Spleen (tissue), 11 donors: ENCODE measurements around the gene TMEM134. TPM values are rescaled to one million over a fixed set of nuclear protein-coding genes. Genes with fewer than 3 reads are reported as not detected.

Source experiments
- DNase-seq: peaks from one replicate; pipeline ENCODE4 v3.0.0-alpha.2; 2020
- H3K27ac ChIP-seq, 8 donors: fragments of 200-600 bp; sonication (generic) in 7 of 8; 1 replicate in 4 of 8; 2 replicates in 4 of 8; pipeline versions ENCODE4 v1.5.0 to v1.8.0; 2016 to 2021; ENCODE audit warnings: inconsistent platforms in 4 of 8, mild to moderate bottlenecking in 4 of 8, moderate library complexity in 1 of 8
- H3K27me3 ChIP-seq, 7 donors: fragments of 200-600 bp; sonication (generic) in 6 of 7; replicated peaks in 1 of 7; 1 replicate in 4 of 7; 2 replicates in 3 of 7; pipeline versions ENCODE4 v1.5.0 to v1.8.0; 2016 to 2021; ENCODE audit warnings: inconsistent platforms in 3 of 7, mild to moderate bottlenecking in 1 of 7
- H3K36me3 ChIP-seq, 6 donors: fragments of 200-600 bp; sonication (generic) in 5 of 6; 1 replicate in 4 of 6; 2 replicates in 2 of 6; pipeline versions ENCODE4 v1.5.0 to v1.8.0; 2016 to 2021; ENCODE audit warnings: inconsistent platforms in 2 of 6
- H3K4me1 ChIP-seq, 6 donors: fragments of 200-600 bp; sonication (generic) in 5 of 6; 1 replicate in 3 of 6; 2 replicates in 3 of 6; pipeline versions ENCODE4 v1.5.0 to v1.8.0; 2016 to 2021; ENCODE audit warnings: inconsistent platforms in 3 of 6
- H3K4me3 ChIP-seq, 8 donors: fragments of 200-600 bp; sonication (generic) in 7 of 8; 1 replicate in 4 of 8; 2 replicates in 4 of 8; pipeline versions ENCODE4 v1.5.0 to v1.8.0; 2016 to 2021; ENCODE audit warnings: inconsistent platforms in 4 of 8, mild to moderate bottlenecking in 4 of 8, moderate library complexity in 2 of 8
- H3K9me3 ChIP-seq, 8 donors: fragments of 200-600 bp; sonication (generic) in 7 of 8; 1 replicate in 4 of 8; 2 replicates in 4 of 8; pipeline versions ENCODE4 v1.5.0 to v1.8.0; 2016 to 2021; ENCODE audit warnings: inconsistent platforms in 4 of 8
- POLR2A ChIP-seq, 3 donors: fragments of 450-650 bp; IDR thresholded peaks; one replicate each; pipeline ENCODE4 v1.5.1; 2017; ENCODE audit warnings: antibody characterized with exemption in 3 of 3, mild to moderate bottlenecking in 1 of 3
- POLR2AphosphoS5 ChIP-seq, 3 donors: sonication (generic); formaldehyde crosslinking; IDR thresholded peaks; one replicate each; pipeline ENCODE4 v1.5.1; 2017; ENCODE audit warnings: antibody characterized with exemption in 3 of 3
- WGBS, 5 donors: extraction: QIAGEN DNeasy Blood & Tissue Kit in 3 of 5; methylation state at CpG; one replicate each; pipeline versions ENCODE4 v1.1.5 to v1.1.7; 2013 to 2018; 5-methylcytosine and 5-hydroxymethylcytosine counted together
- intact Hi-C: fragments of 100-400 bp; cut with DNase I; formaldehyde crosslinking; loops from one replicate; pipeline ENCODE4 v1.15.0; 2023; ENCODE audit warnings: low total_unique reads
- polyA plus RNA-seq, 3 donors: library from polyadenylated mRNA; stranded (reverse); fragments of 200-250 nt; gene quantifications; one replicate each; pipeline ENCODE4 v1.2.1, GENCODE V29; 2013
- total RNA-seq, 7 donors: library from RNA; depleted of rRNA in 3 of 7; stranded (reverse); fragments of >200 nt in 3 of 7; fragmentation: NEBNext Ultra II Directional in 4 of 7; extraction: Animal tissue kit (Norgen Biotek cat#: 25700) in 4 of 7; gene quantifications; one replicate each; pipeline versions ENCODE4 v1.1.0 to v1.2.1, GENCODE V29; 2016 to 2021
- TF ChIP-seq, protein P1 (sequence below), 11 experiments: fragments of 200-600 bp in 7 of 11; fragments of 450-650 bp in 4 of 11; sonication (generic) in 4 of 11; IDR thresholded peaks in 8 of 11; conservative IDR thresholded peaks in 3 of 11; 1 replicate in 7 of 11; 2 replicates in 4 of 11; pipeline versions ENCODE4 v1.4.0 to v1.8.0; 2016 to 2021; ENCODE audit warnings: antibody characterized with exemption in 11 of 11, inconsistent platforms in 4 of 11, mild to moderate bottlenecking in 1 of 11
- donor health status: healthy with polysubstance abuse.
- donor health status: DM: no; HTN: no; CAD: no; lungs with moderate emphysema.
- donor health status: DM: no; HTN: no; CAD: no.
- donor health status: Bipolar disorder and iron deficiency.
- donor health status: healthy.
- donor health status: DM: no; HTN: no; CAD: no.
- donor health status: DM: yes; HTN: yes; CAD: no.

Gene TMEM134
- total and polyA plus RNA-seq, 10 donors = 48.5 to 192 (median 94.8) TPM

DNA sequence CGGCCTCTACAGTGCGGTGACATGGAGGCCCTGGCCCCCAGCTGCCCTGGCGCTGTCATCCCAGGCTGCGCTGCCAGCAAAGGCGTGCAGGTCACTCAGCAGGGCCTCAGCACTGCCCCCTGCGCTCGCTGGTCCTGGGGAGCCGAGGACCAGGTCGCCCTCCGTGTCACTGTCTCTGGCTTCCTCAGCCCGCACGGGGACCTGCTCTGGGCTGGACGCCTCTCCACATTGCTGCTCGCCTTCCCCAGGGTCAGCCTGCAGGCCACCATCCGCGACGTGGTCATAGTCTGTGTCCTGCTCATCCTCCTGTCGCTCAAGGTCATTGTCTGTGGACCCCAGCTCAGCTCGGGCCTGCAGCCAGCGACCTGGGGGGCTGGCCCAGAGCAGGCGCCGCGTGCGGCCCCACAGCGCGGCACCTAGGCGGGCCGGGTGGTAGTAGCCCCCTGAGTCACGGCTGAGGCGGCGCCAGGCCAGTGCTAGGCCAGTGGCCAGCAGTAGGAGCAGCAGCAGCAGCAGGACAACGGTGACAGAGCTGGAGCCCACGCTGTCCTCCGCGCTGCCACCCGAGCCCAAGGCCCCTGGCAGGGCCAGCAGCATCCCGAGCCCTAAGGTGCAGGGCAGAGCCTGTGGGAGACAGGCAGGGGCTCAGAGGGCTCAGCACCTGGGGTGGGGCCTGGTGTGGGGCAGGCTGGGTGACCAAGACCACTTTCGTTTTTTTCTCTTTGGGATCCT lies 33.2 kb downstream of the TMEM134 start:
- Histone ChIP-seq H3K9me3 (no peaks in the 10 kb centered on the region), H3K4me3 (peak overlapping the region; percentile 67 to 95 (median 76)), H3K27me3 (no peaks in the 10 kb centered on the region), H3K4me1 (peaks cover 37 to 100% (median 88%) of the 10 kb centered on the region in 6 donors), H3K27ac (peak overlapping the region in 7 of 8 donors; percentile 48 to 97 (median 94)), H3K36me3 (peaks cover 6 to 99% (median 53%) of the 10 kb centered on the region in 6 donors)
- intact Hi-C loops = no loop called here
- peak; percentile 23 to 78 (median 46) for TF ChIP-seq POLR2AphosphoS5 (IDR thresholded peaks at IDR 0.05)
- peak in 1 of 3 donors; percentile 11 for TF ChIP-seq POLR2A (IDR thresholded peaks at IDR 0.05)
- TF ChIP-seq, protein P1, sequence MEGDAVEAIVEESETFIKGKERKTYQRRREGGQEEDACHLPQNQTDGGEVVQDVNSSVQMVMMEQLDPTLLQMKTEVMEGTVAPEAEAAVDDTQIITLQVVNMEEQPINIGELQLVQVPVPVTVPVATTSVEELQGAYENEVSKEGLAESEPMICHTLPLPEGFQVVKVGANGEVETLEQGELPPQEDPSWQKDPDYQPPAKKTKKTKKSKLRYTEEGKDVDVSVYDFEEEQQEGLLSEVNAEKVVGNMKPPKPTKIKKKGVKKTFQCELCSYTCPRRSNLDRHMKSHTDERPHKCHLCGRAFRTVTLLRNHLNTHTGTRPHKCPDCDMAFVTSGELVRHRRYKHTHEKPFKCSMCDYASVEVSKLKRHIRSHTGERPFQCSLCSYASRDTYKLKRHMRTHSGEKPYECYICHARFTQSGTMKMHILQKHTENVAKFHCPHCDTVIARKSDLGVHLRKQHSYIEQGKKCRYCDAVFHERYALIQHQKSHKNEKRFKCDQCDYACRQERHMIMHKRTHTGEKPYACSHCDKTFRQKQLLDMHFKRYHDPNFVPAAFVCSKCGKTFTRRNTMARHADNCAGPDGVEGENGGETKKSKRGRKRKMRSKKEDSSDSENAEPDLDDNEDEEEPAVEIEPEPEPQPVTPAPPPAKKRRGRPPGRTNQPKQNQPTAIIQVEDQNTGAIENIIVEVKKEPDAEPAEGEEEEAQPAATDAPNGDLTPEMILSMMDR (IDR thresholded peaks at IDR 0.05 in 8 of 11, conservative IDR thresholded peaks at IDR 0.05 in 3 of 11) = no peak
- peak; percentile 86 for DNase-seq
- 44 to 78% (median 72%) methylated on average over 20 to 38 of the region's 38 CpGs for WGBS, 5 donors

DNA sequence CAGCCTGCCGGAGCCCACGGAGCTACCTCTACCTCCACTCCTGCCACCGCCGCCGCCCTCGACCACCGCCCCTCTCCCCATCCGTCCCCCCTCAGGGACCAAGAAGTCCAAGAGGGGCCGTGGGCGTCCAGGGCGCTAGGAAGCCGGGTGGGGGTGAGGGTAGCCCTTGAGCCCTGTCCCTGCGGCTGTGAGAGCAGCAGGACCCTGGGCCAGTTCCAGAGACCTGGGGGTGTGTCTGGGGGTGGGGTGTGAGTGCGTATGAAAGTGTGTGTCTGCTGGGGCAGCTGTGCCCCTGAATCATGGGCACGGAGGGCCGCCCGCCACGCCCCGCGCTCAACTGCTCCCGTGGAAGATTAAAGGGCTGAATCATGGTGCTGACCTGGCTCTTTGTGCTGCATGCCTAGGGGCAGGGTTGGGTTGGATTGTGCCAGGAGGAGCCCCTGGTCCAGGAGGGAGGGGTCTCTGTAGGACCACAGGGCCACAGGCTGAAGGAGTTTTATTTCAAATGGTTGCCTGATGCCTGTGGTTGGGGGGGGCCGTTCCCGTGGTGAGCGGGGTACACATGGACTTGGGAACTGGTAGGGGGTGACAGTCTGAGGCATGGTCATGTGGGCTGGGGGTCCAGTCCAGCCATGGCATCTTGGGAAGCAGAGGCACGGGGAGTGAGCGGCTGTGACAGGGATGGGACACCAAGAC lies 33.9 kb downstream of the TMEM134 start:
- Histone ChIP-seq H3K27me3 (no peaks in the 10 kb centered on the region), H3K27ac (peak overlapping the region in 6 of 8 donors; percentile 5 to 97 (median 91)), H3K9me3 (no peaks in the 10 kb centered on the region), H3K4me3 (peak overlapping the region; percentile 67 to 95 (median 76)), H3K36me3 (peaks cover 6 to 99% (median 53%) of the 10 kb centered on the region in 6 donors), H3K4me1 (peaks cover 30 to 100% (median 84%) of the 10 kb centered on the region in 6 donors)
- peak in 1 of 3 donors; percentile 11 for TF ChIP-seq POLR2AphosphoS5 (IDR thresholded peaks at IDR 0.05)
- TF ChIP-seq POLR2A (IDR thresholded peaks at IDR 0.05) = no peak
- TF ChIP-seq, protein P1 (IDR thresholded peaks at IDR 0.05 in 8 of 11, conservative IDR thresholded peaks at IDR 0.05 in 3 of 11) = no peak
- WGBS, 5 donors = 53 to 76% (median 63%) methylated on average over 19 to 26 of the region's 26 CpGs
- no peak for DNase-seq
- intact Hi-C loops = no loop called here

DNA sequence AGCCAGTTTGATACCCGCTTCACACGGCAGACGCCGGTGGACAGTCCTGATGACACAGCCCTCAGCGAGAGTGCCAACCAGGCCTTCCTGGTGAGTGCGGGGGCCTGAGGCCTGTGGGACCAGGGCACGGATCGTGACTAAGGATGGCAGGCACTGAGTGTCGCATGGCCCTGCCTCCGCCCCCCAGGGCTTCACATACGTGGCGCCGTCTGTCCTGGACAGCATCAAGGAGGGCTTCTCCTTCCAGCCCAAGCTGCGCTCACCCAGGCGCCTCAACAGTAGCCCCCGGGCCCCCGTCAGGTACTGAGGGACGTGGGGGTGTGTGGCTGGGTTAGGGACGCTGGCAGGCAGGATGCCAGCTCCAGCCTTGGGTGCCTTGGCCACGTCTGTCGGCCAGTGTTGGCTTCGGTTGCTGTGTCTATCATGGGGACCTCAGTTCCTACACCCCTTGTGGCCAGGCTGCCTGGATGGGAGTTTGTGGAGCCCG lies 34.6 kb downstream of the TMEM134 start:
- no peaks in the 10 kb centered on the region for H3K27me3 ChIP-seq
- H3K4me1 ChIP-seq = peaks cover 26 to 100% (median 83%) of the 10 kb centered on the region in 6 donors
- H3K4me3 ChIP-seq = peak overlapping the region in 6 of 8 donors; percentile 67 to 95 (median 76)

DNA sequence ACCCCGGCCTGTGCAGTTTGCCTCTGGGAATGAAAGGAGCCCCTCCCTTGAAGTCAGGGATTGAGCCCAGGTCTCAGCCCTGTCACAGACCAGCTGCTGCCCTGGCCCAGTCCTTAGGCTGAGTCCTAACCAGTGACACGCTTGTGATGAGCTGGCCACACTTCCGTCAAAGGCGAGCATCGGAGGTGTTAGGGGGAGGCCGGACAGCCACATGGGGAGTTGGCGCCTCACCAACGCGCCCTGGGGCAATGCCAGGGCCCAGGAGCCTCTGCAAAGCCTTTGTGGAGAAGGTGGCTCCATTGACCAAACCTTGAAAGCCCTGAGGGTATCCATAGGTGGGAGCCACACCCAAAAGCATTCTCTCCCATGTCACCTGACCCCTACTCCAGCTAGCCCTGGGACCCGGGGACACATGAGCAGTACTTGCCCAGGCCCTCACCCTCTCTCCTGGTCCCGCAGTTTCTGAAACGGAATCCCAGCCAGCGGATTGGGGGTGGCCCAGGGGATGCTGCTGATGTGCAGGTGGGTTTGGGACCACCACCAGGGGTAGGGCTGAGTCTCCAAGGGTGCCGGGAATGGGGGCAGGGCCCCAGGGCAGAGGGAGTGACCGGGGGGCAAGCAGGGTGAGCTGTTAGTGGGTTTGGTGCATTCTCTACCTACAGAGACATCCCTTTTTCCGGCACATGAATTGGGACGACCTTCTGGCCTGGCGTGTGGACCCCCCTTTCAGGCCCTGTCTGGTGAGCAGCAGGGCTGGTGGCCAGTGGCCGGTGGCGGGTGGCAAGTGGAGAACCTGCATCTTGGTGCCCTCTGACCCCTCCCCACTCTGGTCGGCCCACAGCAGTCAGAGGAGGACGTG lies 35.3 kb downstream of the TMEM134 start:
- H3K4me3 ChIP-seq = peak overlapping the region in 1 of 8 donors; percentile 95
- intact Hi-C loops = no loop called here
- peak overlapping the region in 7 of 8 donors; percentile 28 to 97 (median 87) for H3K27ac ChIP-seq
- H3K9me3 ChIP-seq = no peaks in the 10 kb centered on the region
- peaks cover 28 to 100% (median 83%) of the 10 kb centered on the region in 6 donors for H3K4me1 ChIP-seq
- TF ChIP-seq POLR2AphosphoS5 (IDR thresholded peaks at IDR 0.05) (peak; percentile 17 to 55 (median 45)), POLR2A (IDR thresholded peaks at IDR 0.05) (no peak)
- TF ChIP-seq, protein P1 (IDR thresholded peaks at IDR 0.05 in 8 of 11, conservative IDR thresholded peaks at IDR 0.05 in 3 of 11) = no peak
- DNase-seq = peak; percentile 80
- H3K27me3 ChIP-seq = no peaks in the 10 kb centered on the region
- WGBS, 5 donors = 64 to 81% (median 78%) methylated on average over 19 to 22 of the region's 22 CpGs
- peaks cover 6 to 96% (median 56%) of the 10 kb centered on the region in 6 donors for H3K36me3 ChIP-seq

More for the DNA sequence above, 34.6 kb downstream of the TMEM134 start:
- WGBS, 5 donors = 57 to 75% (median 70%) methylated on average over 20 to 23 of the region's 23 CpGs; no CpG with 5 or more reads in 1 of the 5 donors
- intact Hi-C loops = no loop called here
- TF ChIP-seq POLR2A (IDR thresholded peaks at IDR 0.05) (no peak), POLR2AphosphoS5 (IDR thresholded peaks at IDR 0.05) (peak; percentile 77 to 84 (median 79))
- peak; percentile 86 for DNase-seq
- Histone ChIP-seq H3K36me3 (peaks cover 6 to 99% (median 55%) of the 10 kb centered on the region in 6 donors), H3K9me3 (no peaks in the 10 kb centered on the region), H3K27ac (peak overlapping the region in 7 of 8 donors; percentile 28 to 97 (median 87))
